Endothelial cell of umbilical vein (primary cell): ENCODE data around the gene TMEM178B.

ENCODE experiments used
- CTCF ChIP-seq, 2 donors: IDR thresholded peaks; 1 replicate in 1 of 2; 2 replicates in 1 of 2; pipeline ENCODE4 v1.5.1; 2011; ENCODE audit warnings: low read length in 2 of 2, mild to moderate bottlenecking in 2 of 2, moderate library complexity in 2 of 2, control low read depth in 1 of 2, inconsistent platforms in 1 of 2, low read depth in 1 of 2; ENCODE audit not compliant: insufficient read depth in 1 of 2; ENCODE audit errors: extremely low read depth in 1 of 2
- EZH2 ChIP-seq: IDR thresholded peaks from 2 replicates; pipeline ENCODE4 v1.6.1; 2012; ENCODE audit warnings: borderline replicate concordance, low read depth, mild to moderate bottlenecking, moderate library complexity, low read length, inconsistent platforms; ENCODE audit not compliant: severe bottlenecking
- JUN ChIP-seq: IDR thresholded peaks from 2 replicates; pipeline ENCODE4 v1.6.1; 2011; ENCODE audit warnings: borderline replicate concordance, low read depth; ENCODE audit not compliant: insufficient read length, insufficient read depth
- MAX ChIP-seq: IDR thresholded peaks from 2 replicates; pipeline ENCODE4 v1.6.1; 2011; ENCODE audit not compliant: insufficient read depth, insufficient read length
- MYC ChIP-seq: IDR thresholded peaks from one replicate; pipeline ENCODE4 v1.6.1; 2011; ENCODE audit warnings: mild to moderate bottlenecking, low read depth, low read length
- POLR2A ChIP-seq: IDR thresholded peaks from 2 replicates; pipeline ENCODE4 v1.6.1; 2012; ENCODE audit warnings: low read depth, mild to moderate bottlenecking, control low read depth, low read length
- POLR2AphosphoS5 ChIP-seq: IDR thresholded peaks from 2 replicates; pipeline ENCODE4 v1.6.1; 2012; ENCODE audit warnings: low read depth, mild to moderate bottlenecking, control low read depth, low read length, moderate library complexity; ENCODE audit not compliant: insufficient read depth

- TF ChIP-seq CTCF (IDR thresholded peaks at IDR 0.05; ENCODE audit: extremely low read depth in 1 of 2, insufficient read depth in 1 of 2, low read depth in 1 of 2, low read length in 2 of 2) (no peak), POLR2A (no peak), POLR2AphosphoS5 (no peak), MAX (no peak), JUN (no peak), EZH2 (no peak), MYC (no peak)
These were observed 40.3 kb downstream of the TMEM178B start for GRCh38 chr7:141114029-141114664.
